Activated gamma-delta T cell treated with anti-CD3 and anti-CD28 coated beads, Interleukin-2, amount 50 U/mL, for 16 hours (primary cell): ENCODE data around the gene GANAB.
"Not testable (repeated sequence)": the region's sequence is repeated elsewhere in the genome, so short reads cannot be mapped to it uniquely, and the experiment has no call there.

ENCODE experiments used
- DNase-seq: peaks from one replicate; pipeline ENCODE4 v3.0.0-alpha.2; 2020; ENCODE audit warnings: low read depth

The GANAB gene

DNA sequence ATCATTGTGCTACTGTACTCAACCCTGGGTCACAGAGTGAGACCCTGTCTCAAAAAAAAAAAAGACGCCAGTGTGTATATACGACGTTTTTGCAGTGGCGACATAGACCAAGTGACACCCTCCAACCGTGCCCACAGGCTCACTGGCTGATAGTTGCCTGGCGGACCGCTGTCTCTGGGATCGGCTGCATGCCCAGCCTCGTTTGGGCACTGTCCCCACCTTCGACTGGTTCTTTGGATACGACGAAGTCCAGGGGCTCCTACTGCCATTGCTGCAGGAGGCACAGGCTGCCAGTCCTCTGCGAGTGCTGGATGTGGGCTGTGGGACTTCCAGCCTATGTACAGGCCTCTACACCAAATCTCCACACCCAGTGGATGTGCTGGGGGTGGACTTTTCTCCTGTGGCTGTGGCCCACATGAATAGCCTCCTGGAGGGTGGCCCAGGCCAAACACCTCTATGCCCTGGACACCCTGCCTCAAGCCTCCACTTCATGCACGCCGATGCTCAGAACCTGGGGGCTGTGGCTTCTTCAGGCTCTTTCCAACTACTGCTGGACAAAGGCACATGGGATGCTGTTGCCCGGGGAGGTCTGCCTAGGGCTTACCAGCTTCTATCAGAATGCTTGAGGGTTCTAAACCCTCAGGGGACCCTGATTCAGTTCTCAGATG lies 20.0 kb upstream of the GANAB start:
- no peak for DNase-seq

DNA sequence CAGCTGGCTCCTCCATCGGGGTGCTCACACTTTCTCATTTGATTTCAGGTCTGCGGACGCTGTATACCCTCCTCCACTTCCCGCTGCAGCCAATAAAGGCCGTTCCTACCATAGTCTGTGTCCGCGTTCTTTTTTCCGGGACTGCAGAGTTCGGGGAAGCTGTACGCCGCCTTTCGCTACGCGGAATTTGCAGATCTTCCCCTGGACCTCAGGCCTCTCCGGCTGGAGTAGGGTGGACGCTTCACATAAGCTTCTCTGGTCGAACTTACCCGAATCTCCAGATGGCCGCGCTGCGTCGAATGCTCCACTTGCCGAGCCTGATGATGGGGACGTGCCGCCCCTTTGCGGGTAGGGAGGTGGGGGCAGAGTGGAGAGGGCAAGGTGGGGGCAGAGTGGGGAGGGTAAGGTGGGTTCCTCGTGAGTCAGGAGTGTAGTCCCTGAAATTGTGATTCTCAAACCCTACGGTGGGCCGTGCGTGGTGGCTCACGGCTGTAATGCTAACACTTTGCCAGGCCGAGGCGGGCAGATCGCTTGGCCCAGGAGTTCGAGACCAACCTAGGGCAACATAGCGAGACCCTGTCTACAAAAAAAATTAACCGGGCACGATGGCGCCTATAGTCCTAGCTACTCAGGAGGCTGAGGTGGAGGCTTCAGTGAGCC lies 19.3 kb upstream of the GANAB start:
- peak; percentile 55 for DNase-seq

DNA sequence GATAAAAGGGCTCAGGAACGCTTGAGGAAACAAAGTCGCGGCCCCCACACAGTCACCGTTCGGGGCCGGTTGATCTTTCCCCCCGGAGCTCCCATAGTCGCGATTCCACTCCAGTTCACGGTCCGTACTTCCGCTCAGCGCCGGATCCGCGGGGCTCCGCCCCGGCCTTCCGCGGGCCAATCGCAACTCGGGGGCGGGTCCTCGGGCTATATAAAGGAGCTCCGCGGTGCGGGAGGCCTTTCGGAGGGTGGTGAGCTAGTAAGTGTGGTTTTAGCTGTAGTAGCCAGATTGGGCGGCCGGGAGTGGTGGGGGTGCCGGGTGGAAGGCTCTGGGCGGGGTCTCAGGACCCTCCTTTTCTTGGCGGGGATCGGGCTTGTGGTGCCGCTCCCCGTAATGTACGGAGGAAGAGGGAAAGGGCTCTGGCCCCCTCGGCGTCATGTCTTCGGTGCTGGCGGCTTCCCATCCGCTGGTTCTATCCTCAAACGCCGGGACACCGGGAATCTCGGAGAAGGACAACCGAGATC lies 18.7 kb upstream of the GANAB start, which contains the start of the genes C11orf98 and CSKMT:
Gene C11orf98, minus strand, starts transcription at position 136 of the 524 bp plus-strand sequence. Its CDS starts 41 bp downstream, at position 95.
Gene CSKMT, plus strand, starts transcription at position 238 of the 524 bp plus-strand sequence. CDS start 568 bp downstream, outside the sequence.
- peak; percentile 94 for DNase-seq

DNA sequence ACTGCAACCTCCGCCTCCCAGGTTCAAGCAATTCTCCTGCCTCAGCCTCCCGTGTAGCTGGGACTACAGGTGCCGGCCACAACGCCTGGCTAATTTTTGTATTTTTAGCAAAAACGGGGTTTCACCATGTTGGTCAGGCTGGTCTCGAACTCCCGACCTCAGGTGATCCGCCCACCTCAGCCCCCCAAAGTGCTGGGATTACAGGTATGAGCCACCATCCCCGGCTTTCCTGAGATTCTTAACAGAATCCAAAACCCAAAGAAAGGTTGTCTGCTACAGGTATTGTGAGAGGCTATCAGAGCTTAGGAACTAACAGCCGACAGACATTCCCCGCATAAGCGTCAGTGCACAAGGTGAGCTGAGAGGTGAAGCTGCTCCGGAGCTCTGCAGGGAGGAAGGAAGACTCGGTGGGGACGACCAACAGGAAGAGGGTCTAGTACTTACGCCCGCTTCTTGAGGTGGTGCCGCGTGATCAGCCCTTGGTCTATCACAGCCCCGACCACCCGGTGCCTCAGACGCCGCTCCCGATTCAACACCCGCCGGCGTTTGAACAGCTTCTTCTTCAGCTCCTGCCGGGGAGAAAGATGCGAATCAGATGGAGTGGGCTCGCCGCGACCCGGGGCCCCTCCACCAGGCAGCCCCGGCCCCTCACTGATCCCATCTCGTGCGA lies 18.1 kb upstream of the GANAB start:
- no peak for DNase-seq

DNA sequence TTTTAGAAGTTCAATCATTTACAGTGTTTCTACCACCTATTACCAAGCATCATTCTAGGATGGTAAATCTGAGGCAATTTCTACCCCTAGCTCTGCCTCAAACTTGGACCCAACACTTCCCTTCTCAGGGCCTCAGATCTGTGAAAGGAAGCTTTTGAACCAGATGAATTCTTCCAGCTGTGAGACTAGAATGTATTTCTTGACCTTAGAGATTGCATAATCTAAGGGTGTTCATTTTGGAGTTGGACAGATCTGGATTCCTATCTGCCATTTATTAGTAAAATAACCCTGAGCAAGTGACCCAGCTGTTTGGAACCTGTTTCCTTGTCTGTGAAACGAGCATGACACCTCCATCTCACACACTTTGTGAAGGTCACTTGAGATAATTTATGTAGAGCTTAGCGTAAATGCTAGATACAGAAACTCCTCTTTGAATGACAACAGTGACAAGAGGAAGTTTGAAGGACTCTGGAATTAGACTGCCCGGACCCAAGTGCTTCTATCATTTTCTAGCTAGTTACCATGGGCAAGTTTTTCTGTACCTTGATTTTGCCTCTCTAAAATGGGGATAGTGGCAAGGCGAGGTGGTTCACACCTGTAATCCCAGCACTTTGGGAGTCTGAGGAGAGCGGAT lies 10.5 kb upstream of the GANAB start:
- no peak for DNase-seq

DNA sequence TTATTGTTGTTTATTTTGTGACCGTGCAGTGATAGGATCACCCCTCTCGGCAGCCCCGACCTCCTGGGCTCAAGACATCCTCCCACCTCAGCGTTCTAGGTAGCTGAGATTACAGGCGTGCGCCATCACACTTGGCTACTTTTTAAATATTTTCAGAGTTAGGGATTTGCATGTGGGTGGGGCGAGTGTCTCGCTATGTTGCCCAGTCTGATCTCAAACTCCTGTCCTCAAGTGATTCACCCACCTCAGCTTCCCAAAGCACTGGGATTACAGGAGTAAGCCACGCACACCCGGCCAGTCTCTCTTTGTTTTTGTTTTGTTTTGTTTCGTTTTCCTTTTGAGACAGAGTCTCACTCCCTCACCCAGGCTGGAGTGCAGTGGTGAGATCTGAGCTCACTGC lies 7.9 kb upstream of the GANAB start:
- no peak for DNase-seq

DNA sequence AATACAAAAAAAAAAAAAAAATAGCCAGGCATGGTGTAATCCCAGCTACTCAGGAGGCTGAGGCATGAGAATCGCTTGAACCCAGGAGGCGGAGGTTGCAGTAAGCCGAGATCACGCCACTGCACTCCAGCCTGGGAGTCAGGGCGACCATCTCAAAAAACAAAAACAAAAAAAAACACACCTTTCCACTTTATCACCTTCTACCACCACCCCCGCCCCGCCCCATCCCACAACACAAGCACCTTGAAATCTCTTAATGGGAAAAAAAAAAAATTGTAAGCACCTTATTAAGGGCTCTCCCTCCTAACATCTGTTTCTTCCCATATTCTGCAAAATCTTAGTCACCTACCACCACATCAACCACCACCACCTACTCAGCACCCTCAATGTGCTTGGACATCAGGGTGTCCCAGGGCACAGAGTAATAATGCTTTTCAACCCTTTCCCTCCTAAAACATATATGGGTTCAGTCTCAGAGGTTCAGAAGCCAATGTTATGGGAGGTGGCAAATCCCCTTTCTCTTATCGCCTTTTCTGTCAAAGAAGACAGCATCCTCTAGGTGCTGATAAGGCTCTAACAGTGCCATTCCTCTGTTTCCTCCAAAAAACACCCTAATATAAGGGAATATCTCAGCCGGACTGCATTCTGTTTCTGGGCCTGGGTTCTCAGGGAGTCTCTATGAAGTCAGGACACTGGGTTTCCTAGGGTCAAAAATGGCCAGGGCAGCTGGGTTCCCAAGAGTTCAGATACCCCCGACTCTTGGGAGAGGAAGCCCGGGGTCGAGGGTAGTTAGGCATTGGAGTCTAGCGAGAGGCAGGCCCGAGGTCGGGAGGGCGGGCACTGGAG lies 6.0 kb upstream of the GANAB start:
- DNase-seq: no peak

DNA sequence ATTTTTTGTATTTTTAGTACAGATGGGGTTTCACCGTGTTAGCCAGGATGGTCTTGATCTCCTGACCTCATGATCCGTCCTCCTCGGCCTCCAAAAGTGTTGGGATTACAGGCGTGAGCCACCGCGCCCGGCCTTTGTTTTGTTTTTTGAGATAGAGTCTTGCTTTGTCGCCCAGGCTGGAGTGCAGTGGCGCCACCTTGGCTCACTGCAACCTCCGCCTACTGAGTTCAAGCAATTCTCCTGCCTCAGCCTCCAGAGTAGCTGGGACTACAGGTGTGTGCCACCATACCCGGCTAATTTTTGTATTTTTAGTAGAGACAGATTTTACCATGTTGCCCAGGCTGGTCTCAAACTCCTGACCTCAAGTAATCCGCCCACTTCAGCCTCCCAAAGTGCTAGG lies 3.9 kb upstream of the GANAB start:
- DNase-seq: not testable (repeated sequence)

DNA sequence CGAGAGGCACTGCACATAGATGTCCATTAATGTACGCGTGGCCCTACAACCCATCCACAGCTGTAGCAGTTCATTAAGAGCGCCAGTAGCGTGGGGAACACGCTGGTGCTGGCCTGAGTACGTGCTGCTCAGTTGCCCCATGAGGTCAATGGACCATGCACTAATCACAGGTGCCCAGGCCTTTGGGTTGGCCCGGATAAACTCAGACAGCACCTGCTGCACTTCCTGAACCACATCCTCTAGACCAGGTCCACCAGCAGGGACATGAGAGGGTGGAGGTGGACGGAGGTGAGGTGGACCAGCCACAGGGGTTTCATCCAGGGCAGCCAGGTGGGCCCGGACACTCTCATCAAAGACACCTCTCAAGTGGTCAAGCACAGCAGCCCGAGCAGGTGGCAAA lies 3.1 kb upstream of the GANAB start:
- DNase-seq: no peak

DNA sequence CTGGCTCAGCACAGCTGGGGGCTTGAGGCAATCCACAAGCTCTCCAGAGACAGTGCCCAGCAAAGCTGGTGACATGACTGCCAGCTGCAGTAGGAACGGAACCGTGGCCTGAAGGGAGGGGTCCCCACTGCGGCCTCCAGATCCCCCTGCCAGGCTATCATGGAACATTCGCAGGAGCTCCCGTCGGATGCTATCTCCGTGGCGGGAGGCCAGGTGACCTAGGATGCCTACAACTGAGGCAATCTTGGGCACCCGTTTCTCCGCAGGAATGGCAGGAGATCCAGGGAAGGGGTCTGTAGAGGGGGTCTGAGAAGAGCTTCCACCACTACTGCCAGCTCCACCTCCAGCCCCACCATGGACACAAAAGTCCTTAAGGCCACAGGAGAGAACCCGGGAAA lies 2.6 kb upstream of the GANAB start:
- DNase-seq: no peak

DNA sequence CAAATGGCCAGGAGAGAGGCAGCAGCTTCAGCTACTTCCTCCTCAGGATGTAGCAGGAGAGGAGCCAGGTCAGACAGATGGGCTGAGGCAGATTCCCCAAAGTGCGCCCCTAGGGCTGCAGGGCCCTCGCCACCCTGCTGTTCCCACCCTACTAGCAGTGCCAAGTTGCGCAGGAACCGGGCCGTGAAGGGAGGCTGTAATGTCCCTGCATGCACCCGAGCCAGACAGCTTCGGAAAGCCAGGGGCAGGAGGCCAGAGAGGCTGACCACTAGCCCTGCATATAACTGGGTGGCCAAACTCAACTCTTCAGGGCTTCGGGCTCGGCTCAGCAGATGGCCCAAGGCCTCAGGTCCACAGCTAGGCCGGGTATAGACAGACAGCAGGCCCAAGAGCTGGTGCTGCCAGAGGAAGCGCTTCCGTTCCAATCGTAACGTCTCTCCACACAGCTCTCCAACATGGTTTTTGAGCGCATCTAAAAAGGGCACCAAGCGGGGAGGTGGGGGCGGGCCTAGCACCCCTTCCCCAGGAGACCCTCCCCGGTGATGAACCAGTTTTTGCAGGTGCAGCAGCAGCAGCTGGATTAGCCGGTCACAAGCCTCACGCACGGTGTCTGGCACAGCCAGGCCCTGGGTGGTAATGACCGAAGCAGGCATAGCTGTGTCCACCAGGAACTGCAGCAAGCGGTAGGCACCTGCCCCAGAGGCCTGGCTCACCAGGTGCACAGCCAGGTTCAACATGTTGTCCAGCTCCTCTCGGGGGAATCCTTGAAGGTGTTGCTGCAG lies 2.0 kb upstream of the GANAB start:
- DNase-seq: no peak

DNA sequence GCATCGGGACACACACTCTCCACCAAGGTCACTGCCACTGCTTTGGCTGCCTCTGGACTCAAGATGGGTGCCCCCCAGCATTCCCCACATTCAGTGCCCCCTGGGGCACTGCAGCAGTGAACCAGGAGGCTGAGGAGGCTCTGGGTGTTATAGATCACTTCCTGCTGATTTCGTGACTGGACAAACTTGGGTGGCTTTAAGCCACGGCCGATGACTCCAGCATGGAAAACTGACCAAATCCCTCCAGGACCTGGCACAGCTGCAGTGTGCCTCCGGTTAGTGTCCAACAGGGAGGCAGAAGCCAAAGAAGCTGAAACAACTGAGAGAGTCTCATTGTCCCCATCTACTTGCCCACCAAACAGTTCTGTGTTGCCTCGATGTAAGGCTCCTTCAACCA lies 1.2 kb upstream of the GANAB start:
- DNase-seq: no peak

DNA sequence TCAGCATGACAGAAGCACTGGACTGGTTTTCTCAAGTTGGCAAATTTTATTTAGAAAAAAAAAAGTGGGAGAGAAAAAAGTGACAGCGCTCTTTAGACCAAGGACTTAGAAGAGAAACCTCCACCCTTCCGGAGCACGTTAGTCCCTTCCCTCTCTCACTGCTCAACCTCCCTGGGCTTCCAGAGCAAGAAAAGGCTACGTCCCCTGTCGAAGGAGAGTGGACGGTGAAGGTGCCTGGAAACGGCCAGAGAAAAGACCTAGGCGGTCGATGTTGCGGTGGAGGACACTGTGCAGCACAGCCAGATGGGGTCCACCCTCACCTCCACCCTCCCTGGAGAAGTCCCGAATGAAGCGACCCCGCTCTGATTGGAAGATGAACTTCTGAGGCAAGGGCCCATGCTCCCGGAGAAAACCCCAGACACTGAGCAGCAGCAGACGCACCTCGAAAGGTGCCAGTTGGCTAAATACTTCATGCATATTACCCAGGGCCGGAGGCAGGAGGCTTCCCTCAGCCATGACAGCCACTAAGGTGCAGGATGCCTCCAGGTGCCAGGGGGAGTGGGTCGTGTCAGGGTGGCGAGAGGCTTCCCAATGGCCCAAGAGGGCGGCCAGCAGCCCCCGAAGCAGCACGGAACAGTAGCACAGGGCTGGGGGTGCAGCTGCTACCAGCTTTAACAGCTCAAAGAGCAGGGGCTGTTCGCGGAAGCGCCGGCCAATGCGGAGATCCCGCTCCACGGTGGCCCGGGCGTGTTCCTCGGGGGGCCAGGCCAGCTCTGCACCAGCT lies 604 bp upstream of the GANAB start:
- DNase-seq: no peak

DNA sequence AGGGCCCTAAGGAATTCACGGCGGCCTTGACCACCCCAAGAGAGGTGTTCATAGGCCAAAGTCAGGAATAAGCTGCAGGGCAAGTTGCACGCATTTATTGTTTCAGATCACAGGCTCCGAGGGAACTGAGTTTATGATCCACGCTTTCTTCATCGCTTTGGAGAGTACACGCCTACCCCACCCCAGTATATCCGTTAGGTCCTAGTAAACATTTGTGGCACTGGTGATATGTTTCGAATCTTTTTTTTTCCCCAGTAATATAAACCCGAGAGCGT lies 805 bp downstream of the GANAB start:
- no peak for DNase-seq

DNA sequence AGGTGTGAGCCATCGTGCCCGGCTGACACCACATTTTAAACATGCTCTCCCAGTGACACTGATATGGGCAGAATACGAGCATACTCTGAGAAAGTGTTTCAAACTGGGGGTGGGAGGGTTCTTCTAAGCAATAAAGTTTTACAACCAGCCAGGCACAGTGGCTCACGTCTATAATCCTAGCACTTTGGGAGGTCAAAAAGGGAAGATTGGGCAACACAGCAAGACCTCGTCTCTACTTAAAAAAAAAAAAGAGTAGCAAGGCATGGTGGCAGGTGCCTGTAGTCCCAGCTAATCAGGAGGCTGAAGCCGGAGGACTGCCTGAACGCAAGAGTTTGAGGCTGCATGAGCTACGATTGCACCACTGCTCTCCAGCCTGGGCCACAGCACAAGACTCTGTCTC lies 2.2 kb downstream of the GANAB start:
- no peak for DNase-seq

DNA sequence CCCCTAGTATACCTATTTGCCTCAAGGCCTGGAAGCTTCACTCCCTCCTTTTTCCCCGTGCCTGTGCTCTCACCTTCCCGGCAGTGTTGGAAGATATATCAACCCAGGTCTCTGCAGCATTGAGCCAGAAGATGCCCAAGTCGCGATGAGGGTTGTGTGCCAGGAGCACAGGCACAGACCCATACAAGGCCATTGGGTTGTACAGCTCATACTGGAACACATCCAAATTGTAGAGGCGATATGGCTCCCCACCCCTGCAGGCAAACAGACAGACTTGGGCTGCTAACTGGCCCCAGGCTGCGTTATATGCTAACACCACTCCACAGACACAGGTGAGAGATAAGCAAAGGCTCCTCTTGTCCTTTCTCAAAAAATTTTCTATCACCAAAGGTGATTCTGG lies 13.9 kb downstream of the GANAB start:
- DNase-seq: no peak

DNA sequence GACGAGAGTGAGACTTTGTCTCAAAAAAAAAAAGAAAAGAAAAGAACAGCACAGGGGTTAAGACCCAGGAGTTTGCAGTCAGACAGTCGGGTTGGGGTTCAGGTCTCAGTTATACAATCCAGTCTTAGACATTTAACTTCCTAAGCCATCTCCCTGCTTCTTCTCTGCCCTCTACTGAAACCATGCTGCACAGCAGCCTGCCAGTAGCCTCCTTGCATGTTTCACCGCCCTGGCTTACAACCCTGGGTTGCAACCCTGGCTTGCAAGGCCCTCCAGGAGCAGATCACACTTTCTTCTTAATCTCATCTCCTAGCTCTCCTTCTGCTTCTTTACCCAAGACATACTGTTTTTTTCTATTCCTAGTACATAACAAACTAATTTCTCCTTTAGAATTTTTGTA lies 18.7 kb downstream of the GANAB start:
- DNase-seq: no peak

DNA sequence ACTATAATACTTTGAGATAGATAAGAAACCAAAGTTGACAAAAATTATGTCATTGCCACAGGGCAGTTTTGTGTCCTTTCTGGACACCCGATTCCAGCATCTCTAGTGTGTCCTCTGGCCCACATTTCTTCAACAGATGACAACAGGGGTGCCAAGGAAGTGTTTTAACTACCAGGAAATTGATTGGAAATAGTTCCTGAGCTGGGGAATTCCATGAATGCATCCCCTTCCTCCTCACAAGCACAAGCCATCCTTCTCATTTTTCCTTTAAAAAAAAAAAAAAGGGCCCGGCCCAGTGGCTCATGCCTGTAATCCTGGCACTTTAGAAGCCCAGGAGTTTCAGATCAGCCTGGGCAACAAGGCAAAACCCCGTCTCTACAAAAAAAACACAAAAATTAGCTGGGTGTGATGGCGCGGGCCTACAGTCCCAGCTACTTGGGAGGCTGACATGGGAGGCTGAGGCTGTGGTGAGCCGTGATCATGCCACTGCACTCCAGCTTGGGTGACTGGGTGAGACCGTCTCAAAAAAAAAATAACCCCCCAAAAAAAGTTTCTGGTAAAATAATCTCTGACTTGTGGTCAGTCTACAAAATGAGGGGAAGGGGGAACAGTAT lies 23.8 kb downstream of the GANAB start:
- no peak for DNase-seq

DNA sequence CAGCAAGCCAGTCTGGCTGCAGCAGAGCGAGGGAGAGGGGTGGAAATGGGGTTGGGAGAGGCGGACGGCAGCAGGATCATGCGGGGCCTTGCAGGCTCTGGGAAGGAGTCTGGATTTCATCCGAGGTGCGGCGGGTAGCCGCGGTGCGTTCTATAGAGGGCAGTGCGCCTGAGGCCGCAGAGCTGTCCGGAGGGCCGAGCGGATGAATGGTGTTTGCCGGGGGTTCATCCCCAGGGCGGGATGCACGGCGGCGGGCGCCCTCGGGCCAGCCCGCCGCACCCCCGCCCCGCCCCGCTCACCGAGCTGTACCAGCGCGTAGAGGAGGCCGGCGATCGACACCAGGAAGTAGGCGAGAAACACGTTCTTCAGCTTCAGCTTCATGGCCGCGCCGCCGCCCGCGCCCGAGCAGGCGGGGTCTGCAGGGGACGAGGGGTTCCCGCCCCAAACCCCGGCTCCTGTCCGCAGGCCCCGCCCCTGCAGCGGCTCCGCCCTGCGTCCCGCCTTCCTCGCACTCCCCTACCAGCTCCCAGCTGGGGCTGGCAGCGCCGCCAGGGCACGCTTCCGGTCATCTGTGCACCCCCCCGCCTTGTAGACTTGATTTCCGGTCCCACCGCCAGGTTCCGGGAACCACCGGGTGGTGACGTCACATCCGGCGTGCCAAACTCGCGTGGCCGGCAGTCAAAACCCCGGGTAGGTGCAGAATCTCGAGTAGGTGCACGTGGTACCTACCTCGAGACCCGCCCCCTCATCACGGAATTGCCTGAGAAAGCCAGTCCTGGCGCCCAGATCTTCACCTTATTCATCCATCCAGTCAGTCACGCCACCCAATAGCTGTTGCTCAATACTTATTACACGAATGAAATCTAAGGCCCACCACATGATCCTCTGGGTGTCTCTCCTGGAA lies 24.6 kb downstream of the GANAB start, which contains the start of gene B3GAT3:
Gene B3GAT3, minus strand, starts transcription at position 420 of the 904 bp plus-strand sequence. Its CDS starts 39 bp downstream, at position 381.
- peak; percentile 96 for DNase-seq
